Heart right ventricle (tissue), 16 donors: ENCODE measurements around the gene METTL24. TPM values are rescaled to one million over a fixed set of nuclear protein-coding genes. Genes with fewer than 3 reads are reported as not detected.
A peak's percentile ranks its signal among the peaks of the same experiment; 100 is the strongest.

ENCODE experiments used
- ATAC-seq, 8 donors: fragments of 200-7000 bp; cut with Tn5 transposase; one replicate each; pipeline ENCODE4 v1.9.1; 2020; ENCODE audit warnings: mild to moderate bottlenecking in 8 of 8, moderate library complexity in 8 of 8, moderate number of reproducible peaks in 1 of 8
- DNase-seq, 2 donors: peaks; one replicate each; pipeline ENCODE4 v3.0.0-alpha.2; 2020
- H3K27ac ChIP-seq, 10 donors: fragments of 200-600 bp; sonication (generic) in 2 of 10; one replicate each; pipeline versions ENCODE4 v1.5.0 to v1.8.0; 2020 to 2022; ENCODE audit warnings: mild to moderate bottlenecking in 3 of 10
- H3K27me3 ChIP-seq, 7 donors: fragments of 200-600 bp; one replicate each; pipeline ENCODE4 v1.8.0; 2021 to 2022; ENCODE audit warnings: mild to moderate bottlenecking in 2 of 7
- H3K36me3 ChIP-seq, 9 donors: fragments of 200-600 bp; sonication (generic) in 1 of 9; one replicate each; pipeline versions ENCODE4 v1.5.0 to v1.8.0; 2020 to 2022; ENCODE audit warnings: mild to moderate bottlenecking in 2 of 9
- H3K4me1 ChIP-seq, 9 donors: fragments of 200-600 bp; sonication (generic) in 1 of 9; one replicate each; pipeline versions ENCODE4 v1.5.0 to v1.8.0; 2020 to 2022; ENCODE audit warnings: mild to moderate bottlenecking in 4 of 9
- H3K4me3 ChIP-seq, 10 donors: fragments of 200-600 bp; sonication (generic) in 2 of 10; one replicate each; pipeline versions ENCODE4 v1.5.0 to v1.8.0; 2020 to 2022; ENCODE audit warnings: mild to moderate bottlenecking in 7 of 10, moderate library complexity in 2 of 10
- H3K9me3 ChIP-seq, 11 donors: fragments of 200-600 bp in 10 of 11; sonication (generic) in 2 of 11; one replicate each; pipeline versions ENCODE4 v1.5.0 to v1.8.0; 2013 to 2022; ENCODE audit warnings: mild to moderate bottlenecking in 2 of 11, control low read depth in 1 of 11, moderate library complexity in 1 of 11
- WGBS, 2 donors: extraction: QIAGEN DNeasy Blood & Tissue Kit; methylation state at CpG; one replicate each; pipeline ENCODE4 v1.1.7; 2013; ENCODE audit warnings: inconsistent platforms in 1 of 2; 5-methylcytosine and 5-hydroxymethylcytosine counted together
- intact Hi-C, 10 donors: fragments of 100-400 bp; cut with DNase I; formaldehyde crosslinking; loops; one replicate each; pipeline versions ENCODE4 v1.11.1 to v1.14.2; 2022
- polyA plus RNA-seq, 2 donors: library from polyadenylated mRNA; stranded (reverse); fragments of 200-250 nt; gene quantifications; one replicate each; pipeline ENCODE4 v1.2.3, GENCODE V29; 2013
- total RNA-seq, 10 donors: library from RNA; stranded (reverse); fragmentation: NEBNext Ultra II Directional in 3 of 10; extraction: Animal tissue kit (Norgen Biotek cat#: 25700) in 3 of 10; gene quantifications; one replicate each; pipeline versions ENCODE4 v1.2.1 to v1.2.4, GENCODE V29; 2021 to 2023
- TF ChIP-seq, protein P1 (sequence below), 9 donors: fragments of 200-600 bp; sonication (generic) in 2 of 9; IDR thresholded peaks; one replicate each; pipeline versions ENCODE4 v1.5.0 to v1.8.0; 2021 to 2022; ENCODE audit warnings: antibody characterized with exemption in 9 of 9, mild to moderate bottlenecking in 5 of 9, moderate library complexity in 1 of 9
- donor health status: Arrhythmogenic right ventricular cardiomyopathy.
- donor health status: ischemic (EF 13 %, LVEDD 7.1; RV severe dilation, severe dysfunction).
- donor health status: healthy with polysubstance abuse.
- donor health status: DM: no; HTN: yes; CAD: no.
- donor health status: DM: no; HTN: no; CAD: no.
- donor health status: ischemic (EF 25% LVEDD 6.9; RV normal size, moderate dysfunction).
- donor health status: ischemic (EF 25% LVEDD 5.7; RV mildly dilated, moderate dysfunction).
- donor health status: healthy.
- donor health status: DM: yes; HTN: yes; CAD: no.
- donor health status: Ischemic cardiomyopathy.
- donor health status: ischemic (EF 35%, LVEDD 5.7; RV mildly dilated, moderate dysfunction).
- donor health status: nonischemic (EF 11% LVEDD 7.7; RV severe dilation, severe dysfunction).
- donor health status: DM: yes; HTN: yes; CAD: no.
- donor health status: PGD.
- donor health status: ischemic (EF 29% LVEDD 5.4; RV normal size, mild dysfunction).
- donor health status: nonischemic (EF 23%, LVEDD 6.1; RV moderate dilation, normal function).

Gene METTL24
- total and polyA plus RNA-seq, 12 donors, result 0.07 to 2.4 (median 1.3) TPM; not detected in 1

DNA sequence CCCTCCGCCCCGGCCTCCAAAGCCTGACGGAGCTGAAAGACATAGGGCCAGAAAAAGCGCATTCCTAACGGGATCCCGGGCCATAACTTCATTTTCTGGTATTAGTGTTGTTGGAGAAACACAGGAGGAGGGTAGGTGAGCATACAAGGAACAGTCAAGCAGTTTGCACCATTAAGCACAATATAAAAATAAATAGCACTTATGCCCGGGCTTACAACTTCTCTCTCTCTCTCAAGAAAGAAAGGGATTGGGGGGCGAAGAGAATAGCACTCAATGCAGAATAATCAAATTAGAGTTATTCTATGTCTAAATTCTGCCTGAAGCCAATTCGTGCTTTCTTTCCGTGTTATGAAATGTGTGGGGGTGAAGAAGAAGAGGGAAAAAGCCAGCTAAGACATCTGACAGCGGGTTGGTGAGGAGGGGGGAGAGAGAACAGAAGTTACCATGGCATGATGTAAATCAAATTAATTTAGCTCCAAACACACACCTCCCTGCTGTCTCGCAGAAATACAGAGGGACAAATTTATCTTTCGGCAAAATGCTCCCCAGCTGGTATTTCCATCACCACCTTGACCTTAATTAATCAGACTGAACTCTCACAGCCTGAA lies 508 bp upstream of the METTL24 start:
- ATAC-seq (no peak), DNase-seq (no peak)
- H3K9me3 ChIP-seq, result no peaks in the 10 kb centered on the region
- TF ChIP-seq, protein P1, sequence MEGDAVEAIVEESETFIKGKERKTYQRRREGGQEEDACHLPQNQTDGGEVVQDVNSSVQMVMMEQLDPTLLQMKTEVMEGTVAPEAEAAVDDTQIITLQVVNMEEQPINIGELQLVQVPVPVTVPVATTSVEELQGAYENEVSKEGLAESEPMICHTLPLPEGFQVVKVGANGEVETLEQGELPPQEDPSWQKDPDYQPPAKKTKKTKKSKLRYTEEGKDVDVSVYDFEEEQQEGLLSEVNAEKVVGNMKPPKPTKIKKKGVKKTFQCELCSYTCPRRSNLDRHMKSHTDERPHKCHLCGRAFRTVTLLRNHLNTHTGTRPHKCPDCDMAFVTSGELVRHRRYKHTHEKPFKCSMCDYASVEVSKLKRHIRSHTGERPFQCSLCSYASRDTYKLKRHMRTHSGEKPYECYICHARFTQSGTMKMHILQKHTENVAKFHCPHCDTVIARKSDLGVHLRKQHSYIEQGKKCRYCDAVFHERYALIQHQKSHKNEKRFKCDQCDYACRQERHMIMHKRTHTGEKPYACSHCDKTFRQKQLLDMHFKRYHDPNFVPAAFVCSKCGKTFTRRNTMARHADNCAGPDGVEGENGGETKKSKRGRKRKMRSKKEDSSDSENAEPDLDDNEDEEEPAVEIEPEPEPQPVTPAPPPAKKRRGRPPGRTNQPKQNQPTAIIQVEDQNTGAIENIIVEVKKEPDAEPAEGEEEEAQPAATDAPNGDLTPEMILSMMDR (IDR thresholded peaks at IDR 0.05), result no peak
- H3K27me3 ChIP-seq, result peaks cover 0 to 62% (median 22%) of the 10 kb centered on the region in 7 donors
- WGBS, 2 donors, result 41 to 45% methylated on average over 13 of the region's 13 CpGs
- no peaks in the 10 kb centered on the region for H3K36me3 ChIP-seq
- intact Hi-C loops, result no loop called here
- H3K27ac ChIP-seq, result peak overlapping the region in 9 of 10 donors; percentile 34 to 80 (median 61)
- H3K4me3 ChIP-seq, result peak overlapping the region in 9 of 10 donors; percentile 48 to 66 (median 58)
- peaks cover 0 to 24% (median 6%) of the 10 kb centered on the region in 9 donors for H3K4me1 ChIP-seq

GRCh38 chr6:110357298-110357663 lies 868 bp downstream of the METTL24 start:
- TF ChIP-seq, protein P1 (IDR thresholded peaks at IDR 0.05), result no peak
- Histone ChIP-seq H3K4me3 (peak overlapping the region; percentile 44 to 66 (median 58)), H3K27ac (peak overlapping the region in 8 of 10 donors; percentile 22 to 79 (median 47)), H3K4me1 (peaks cover 0 to 37% (median 13%) of the 10 kb centered on the region in 9 donors), H3K36me3 (no peaks in the 10 kb centered on the region), H3K27me3 (peaks cover 0 to 56% (median 19%) of the 10 kb centered on the region in 7 donors), H3K9me3 (no peaks in the 10 kb centered on the region)
- ATAC-seq (peak in 6 of 8 donors; percentile 9 to 45 (median 30)), DNase-seq (no peak)
- intact Hi-C loops, result no loop called here
- WGBS, 2 donors, result 41 to 42% methylated on average over 14 of the region's 14 CpGs

DNA sequence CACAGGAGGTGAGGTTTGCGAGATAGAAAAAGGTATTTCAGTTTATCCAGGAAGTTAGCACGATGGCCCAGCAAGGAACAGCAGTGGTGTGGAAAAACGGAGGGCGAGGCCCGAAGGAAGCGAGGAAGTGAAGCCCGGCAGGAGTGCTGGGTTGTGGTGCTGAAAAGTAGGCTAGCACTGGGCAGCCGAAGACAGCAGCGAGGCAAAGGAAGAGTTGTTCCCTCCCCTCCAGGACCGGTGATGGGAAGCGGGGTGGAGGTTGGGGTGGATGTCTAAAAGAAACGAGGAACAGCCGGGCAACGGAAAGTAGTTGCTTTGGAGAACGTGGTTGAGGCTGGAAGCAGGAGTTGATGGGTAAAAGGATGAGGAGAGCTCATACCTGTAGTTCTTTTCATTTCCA lies 1.4 kb downstream of the METTL24 start:
- Histone ChIP-seq H3K4me1 (peaks cover 0 to 41% (median 13%) of the 10 kb centered on the region in 9 donors), H3K27ac (peak overlapping the region in 1 of 10 donors; percentile 55), H3K4me3 (peak overlapping the region in 2 of 10 donors; percentile 64 to 66), H3K27me3 (peaks cover 0 to 53% (median 19%) of the 10 kb centered on the region in 7 donors), H3K36me3 (no peaks in the 10 kb centered on the region), H3K9me3 (no peaks in the 10 kb centered on the region)
- WGBS, 2 donors, result 72 to 78% methylated on average over 15 of the region's 15 CpGs
- DNase-seq, result no peak
- ATAC-seq, result no peak
- intact Hi-C loops, result no loop called here
- TF ChIP-seq, protein P1 (IDR thresholded peaks at IDR 0.05), result no peak

DNA sequence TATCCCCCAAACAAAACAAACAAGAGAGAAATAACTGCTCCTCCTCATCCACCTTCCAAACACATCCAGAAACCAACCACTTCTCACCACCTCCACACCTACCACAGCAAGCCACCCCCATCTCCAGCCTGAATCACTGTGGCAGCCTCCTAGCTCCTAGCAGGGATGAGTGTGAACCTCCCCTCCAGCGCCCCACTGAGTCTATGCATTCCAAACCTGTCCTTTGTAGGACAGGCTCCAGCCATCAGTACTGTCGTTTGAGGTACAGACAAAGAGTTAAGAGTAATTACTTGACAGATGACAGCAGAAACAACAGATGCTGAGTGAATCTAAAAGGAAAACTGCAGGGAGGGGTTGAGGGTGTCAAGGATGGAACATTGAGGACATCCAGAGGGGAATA lies 2.4 kb downstream of the METTL24 start:
- intact Hi-C loops, result no loop called here
- ATAC-seq (no peak), DNase-seq (no peak)
- H3K4me3 ChIP-seq, result no peak overlapping the region
- TF ChIP-seq, protein P1 (IDR thresholded peaks at IDR 0.05), result no peak
- peaks cover 0 to 41% (median 13%) of the 10 kb centered on the region in 9 donors for H3K4me1 ChIP-seq
- 71 to 81% methylated on average over 2 of the region's 2 CpGs for WGBS, 2 donors
- no peaks in the 10 kb centered on the region for H3K9me3 ChIP-seq
- H3K36me3 ChIP-seq, result no peaks in the 10 kb centered on the region
- H3K27ac ChIP-seq, result no peak overlapping the region
- peaks cover 0 to 49% (median 17%) of the 10 kb centered on the region in 7 donors for H3K27me3 ChIP-seq
